CD4-positive, CD25-positive, alpha-beta regulatory T cell (primary cell): Measurements from ENCODE around the gene RPTOR. TPM values are rescaled to one million over a fixed set of nuclear protein-coding genes. Genes with fewer than 3 reads are reported as not detected.

Source experiments
- ATAC-seq, 2 donors: fragments of 150-1000 bp; cut with Tn5 transposase; one replicate each; pipeline ENCODE4 v1.10.0; 2021; ENCODE audit warnings: low read depth in 2 of 2, moderate number of reproducible peaks in 2 of 2, moderate library complexity in 1 of 2
- DNase-seq, 3 donors: peaks; one replicate each; pipeline versions ENCODE4 v3.0.0 to v3.0.0-alpha.2; 2012 to 2022; ENCODE audit warnings: mixed read lengths in 1 of 3
- H3K27ac ChIP-seq: one replicate; pipeline ENCODE4 v1.7.0; 2013; ENCODE audit warnings: mild to moderate bottlenecking, low read length; ENCODE audit not compliant: insufficient read depth, poor library complexity, severe bottlenecking
- H3K27me3 ChIP-seq: one replicate; pipeline ENCODE4 v1.7.0; 2013; ENCODE audit warnings: low read length; ENCODE audit not compliant: control insufficient read depth, insufficient read depth
- H3K36me3 ChIP-seq: one replicate; pipeline ENCODE4 v1.7.0; 2013; ENCODE audit warnings: mild to moderate bottlenecking, low read length, moderate library complexity; ENCODE audit not compliant: control insufficient read depth, insufficient read depth
- H3K4me1 ChIP-seq: 2 replicates; pipeline ENCODE4 v1.7.0; 2013; ENCODE audit warnings: mild to moderate bottlenecking, low read length; ENCODE audit not compliant: insufficient read depth, control insufficient read depth, poor library complexity, severe bottlenecking
- H3K4me3 ChIP-seq: one replicate; pipeline ENCODE4 v1.7.0; 2013; ENCODE audit warnings: low read depth, mild to moderate bottlenecking, low read length, moderate library complexity
- H3K9me3 ChIP-seq, 2 experiments: 1 replicate in 1 of 2; 2 replicates in 1 of 2; pipeline ENCODE4 v1.7.0; 2013; ENCODE audit warnings: low read length in 2 of 2, mild to moderate bottlenecking in 1 of 2, moderate library complexity in 1 of 2; ENCODE audit not compliant: control insufficient read depth in 2 of 2
- H3K27ac Mint-ChIP-seq, 3 donors: one replicate each; pipeline ENCODE4 v1.8.0; 2020 to 2022; ENCODE audit warnings: mild to moderate bottlenecking in 3 of 3, mixed read lengths in 3 of 3, moderate library complexity in 2 of 3
- H3K27me3 Mint-ChIP-seq: one replicate; pipeline ENCODE4 v1.8.0; 2022; ENCODE audit warnings: mild to moderate bottlenecking, mixed read lengths
- H3K36me3 Mint-ChIP-seq: one replicate; pipeline ENCODE4 v1.8.0; 2020; ENCODE audit warnings: mixed read lengths
- H3K4me1 Mint-ChIP-seq, 4 donors: one replicate each; pipeline ENCODE4 v1.8.0; 2020 to 2022; ENCODE audit warnings: mixed read lengths in 4 of 4, mild to moderate bottlenecking in 1 of 4
- H3K4me3 Mint-ChIP-seq, 4 donors: one replicate each; pipeline ENCODE4 v1.8.0; 2020 to 2022; ENCODE audit warnings: mild to moderate bottlenecking in 4 of 4, mixed read lengths in 4 of 4, moderate library complexity in 3 of 4
- H3K9me3 Mint-ChIP-seq, 7 donors: one replicate each; pipeline ENCODE4 v1.8.0; 2020 to 2022; ENCODE audit warnings: mixed read lengths in 7 of 7, mild to moderate bottlenecking in 3 of 7, moderate library complexity in 2 of 7
- polyA plus RNA-seq, 4 donors: library from polyadenylated mRNA; unstranded; fragments of 300-500 nt; fragmentation: Illumina TruSeq; gene quantifications; one replicate each; pipeline ENCODE4 v1.2.3, GENCODE V29; 2021
- total RNA-seq: library from RNA; stranded (reverse); gene quantifications from one replicate; pipeline ENCODE4 v1.2.3, GENCODE V29; 2022

Gene RPTOR
- total and polyA plus RNA-seq, 5 donors from 2014 or later: 4.7 to 70.1 (median 8.2) TPM

GRCh38 chr17:80586846-80587228 lies 42.2 kb downstream of the RPTOR start:
- H3K4me1 Mint-ChIP-seq: peaks cover 19 to 48% (median 36%) of the 10 kb centered on the region in 4 donors
- peak overlapping the region in 1 of 4 donors; percentile 44 for H3K4me3 Mint-ChIP-seq
- ATAC-seq: no peak
- no peaks in the 10 kb centered on the region for H3K9me3 Mint-ChIP-seq
- Histone ChIP-seq H3K4me1 (no peaks in the 10 kb centered on the region), H3K4me3 (no peak overlapping the region), H3K27me3 (no peaks in the 10 kb centered on the region), H3K27ac (no peak overlapping the region), H3K9me3 (no peaks in the 10 kb centered on the region), H3K36me3 (no peaks in the 10 kb centered on the region)
- DNase-seq: no peak
- peaks cover 9% of the 10 kb centered on the region for H3K36me3 Mint-ChIP-seq
- H3K27me3 Mint-ChIP-seq: no peaks in the 10 kb centered on the region
- H3K27ac Mint-ChIP-seq: peak overlapping the region in 1 of 3 donors; percentile 4

- Mint-ChIP-seq H3K27me3 (no peaks in the 10 kb centered on the region), H3K36me3 (peaks cover 11% of the 10 kb centered on the region), H3K9me3 (no peaks in the 10 kb centered on the region), H3K4me1 (peaks cover 25 to 51% (median 44%) of the 10 kb centered on the region in 4 donors), H3K4me3 (no peak overlapping the region), H3K27ac (peak overlapping the region in 1 of 3 donors; percentile 50)
- no peak overlapping the region for H3K4me3 ChIP-seq
- ATAC-seq: no peak
- H3K27me3 ChIP-seq: no peaks in the 10 kb centered on the region
- H3K36me3 ChIP-seq: no peaks in the 10 kb centered on the region
- no peak overlapping the region for H3K27ac ChIP-seq
- no peak for DNase-seq
- no peaks in the 10 kb centered on the region for H3K9me3 ChIP-seq
- no peaks in the 10 kb centered on the region for H3K4me1 ChIP-seq
Observed at GRCh38 chr17:80588702-80589383, 44.2 kb downstream of the RPTOR start.

GRCh38 chr17:80591788-80592187 lies 47.1 kb downstream of the RPTOR start:
- peaks cover 6% of the 10 kb centered on the region for H3K4me1 ChIP-seq
- no peak overlapping the region for H3K27ac ChIP-seq
- Mint-ChIP-seq H3K27me3 (no peaks in the 10 kb centered on the region), H3K9me3 (no peaks in the 10 kb centered on the region), H3K4me3 (no peak overlapping the region), H3K36me3 (peaks cover 11% of the 10 kb centered on the region), H3K27ac (peak overlapping the region in 2 of 3 donors; percentile 58 to 62), H3K4me1 (peaks cover 14 to 61% (median 46%) of the 10 kb centered on the region in 4 donors)
- H3K4me3 ChIP-seq: no peak overlapping the region
- no peaks in the 10 kb centered on the region for H3K36me3 ChIP-seq
- H3K9me3 ChIP-seq: no peaks in the 10 kb centered on the region
- DNase-seq: no peak
- H3K27me3 ChIP-seq: no peaks in the 10 kb centered on the region
- no peak for ATAC-seq

- Mint-ChIP-seq H3K36me3 (peaks cover 11% of the 10 kb centered on the region), H3K4me3 (no peak overlapping the region), H3K4me1 (peaks cover 14 to 62% (median 46%) of the 10 kb centered on the region in 4 donors), H3K27ac (peak overlapping the region in 2 of 3 donors; percentile 58 to 62), H3K27me3 (no peaks in the 10 kb centered on the region), H3K9me3 (no peaks in the 10 kb centered on the region)
- Histone ChIP-seq H3K9me3 (no peaks in the 10 kb centered on the region), H3K36me3 (no peaks in the 10 kb centered on the region), H3K27me3 (no peaks in the 10 kb centered on the region), H3K27ac (no peak overlapping the region), H3K4me1 (peaks cover 6% of the 10 kb centered on the region), H3K4me3 (no peak overlapping the region)
- no peak for DNase-seq
- ATAC-seq: no peak
Observed at GRCh38 chr17:80592243-80592642, 47.6 kb downstream of the RPTOR start.

DNA sequence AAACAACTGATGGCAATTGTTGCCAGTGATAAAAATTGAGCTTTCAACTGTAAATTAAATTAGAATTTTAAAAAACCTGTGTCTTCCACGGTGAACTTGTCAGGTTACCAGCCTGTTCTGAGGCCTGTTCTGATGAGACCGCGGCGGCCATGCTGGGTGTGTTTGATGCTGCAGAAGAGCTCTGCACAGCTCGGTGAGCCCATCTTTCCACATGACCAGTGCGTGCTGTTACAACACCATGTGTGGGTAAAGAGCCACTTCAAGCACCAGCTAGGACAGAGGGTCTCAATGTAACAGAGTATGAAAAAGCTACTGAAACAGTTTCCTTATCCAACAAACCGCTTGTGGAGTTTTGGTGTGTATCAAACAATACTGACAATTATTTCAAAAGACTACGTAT lies 48.5 kb downstream of the RPTOR start:
- H3K4me1 Mint-ChIP-seq: peaks cover 18 to 67% (median 48%) of the 10 kb centered on the region in 4 donors
- Histone ChIP-seq H3K27me3 (no peaks in the 10 kb centered on the region), H3K27ac (no peak overlapping the region), H3K9me3 (no peaks in the 10 kb centered on the region), H3K36me3 (no peaks in the 10 kb centered on the region), H3K4me1 (peaks cover 6% of the 10 kb centered on the region), H3K4me3 (no peak overlapping the region)
- H3K9me3 Mint-ChIP-seq: no peaks in the 10 kb centered on the region
- DNase-seq: no peak
- no peaks in the 10 kb centered on the region for H3K27me3 Mint-ChIP-seq
- no peak for ATAC-seq
- H3K36me3 Mint-ChIP-seq: peaks cover 14% of the 10 kb centered on the region
- no peak overlapping the region for H3K27ac Mint-ChIP-seq
- no peak overlapping the region for H3K4me3 Mint-ChIP-seq

GRCh38 chr17:80594431-80595269 lies 50.0 kb downstream of the RPTOR start:
- DNase-seq (no peak), ATAC-seq (no peak)
- Histone ChIP-seq H3K4me1 (peaks cover 8% of the 10 kb centered on the region), H3K4me3 (no peak overlapping the region), H3K27me3 (no peaks in the 10 kb centered on the region), H3K9me3 (no peaks in the 10 kb centered on the region), H3K36me3 (no peaks in the 10 kb centered on the region), H3K27ac (no peak overlapping the region)
- Mint-ChIP-seq H3K36me3 (peaks cover 20% of the 10 kb centered on the region), H3K27ac (peak overlapping the region in 2 of 3 donors; percentile 25 to 78), H3K4me1 (peaks cover 20 to 71% (median 52%) of the 10 kb centered on the region in 4 donors), H3K9me3 (no peaks in the 10 kb centered on the region), H3K4me3 (peak overlapping the region in 2 of 4 donors; percentile 28 to 84), H3K27me3 (no peaks in the 10 kb centered on the region)

DNA sequence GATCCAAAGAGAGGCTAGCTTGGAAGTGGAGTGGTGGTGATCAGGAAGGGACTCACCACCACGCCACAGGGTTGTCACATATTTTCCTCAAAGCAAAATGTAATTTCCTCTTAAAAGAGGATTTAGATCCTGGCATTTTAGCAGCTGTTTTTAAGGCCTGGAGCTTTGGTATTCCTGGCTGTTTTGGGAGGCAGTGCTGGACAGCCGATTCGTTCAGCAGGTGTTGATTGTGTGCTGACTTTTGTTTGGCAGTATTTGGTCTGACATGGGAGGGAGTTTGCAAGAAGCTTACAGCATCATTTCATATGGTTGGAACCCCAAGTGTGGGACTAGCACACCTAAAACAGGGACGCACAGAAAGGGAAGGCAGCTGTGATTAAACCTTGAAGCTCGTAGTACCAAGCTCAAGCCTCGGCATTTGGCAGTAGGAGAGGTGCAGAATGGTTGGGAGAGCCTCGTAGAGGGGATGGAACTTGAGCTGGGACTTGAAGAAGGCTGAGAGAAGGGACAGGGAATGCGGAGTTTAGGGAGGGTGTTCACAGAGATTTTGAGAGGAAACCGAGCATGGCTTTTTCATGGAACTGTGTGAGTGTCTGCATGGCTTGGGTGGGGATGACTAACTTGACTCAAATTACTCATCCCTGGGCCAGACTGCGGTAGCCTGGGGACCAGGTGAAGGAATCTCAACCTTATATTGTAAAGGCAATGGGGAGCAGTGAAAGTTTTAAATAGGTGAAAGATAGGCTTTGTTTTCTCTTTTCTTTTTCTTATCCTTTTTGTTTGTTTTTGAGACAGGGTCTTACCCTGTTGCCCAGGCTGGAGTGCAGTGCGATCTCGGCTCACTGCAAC lies 52.3 kb downstream of the RPTOR start:
- Histone ChIP-seq H3K4me1 (peaks cover 17% of the 10 kb centered on the region), H3K27ac (no peak overlapping the region), H3K9me3 (no peaks in the 10 kb centered on the region), H3K36me3 (no peaks in the 10 kb centered on the region), H3K27me3 (no peaks in the 10 kb centered on the region), H3K4me3 (no peak overlapping the region)
- Mint-ChIP-seq H3K27ac (peak overlapping the region in 2 of 3 donors; percentile 38 to 41), H3K4me1 (peaks cover 15 to 66% (median 44%) of the 10 kb centered on the region in 4 donors), H3K27me3 (no peaks in the 10 kb centered on the region), H3K9me3 (peaks cover 0 to 1% (median 0%) of the 10 kb centered on the region in 7 donors), H3K36me3 (peaks cover 24% of the 10 kb centered on the region), H3K4me3 (no peak overlapping the region)
- peak in 1 of 3 donors; percentile 23 for DNase-seq
- ATAC-seq: no peak
